ENCODE data around the gene DPF1.

- no peak for TF ChIP-seq CTCF (IDR thresholded peaks at IDR 0.05)
- TF ChIP-seq POLR2A (IDR thresholded peaks at IDR 0.05), result no peak
These were observed 20.8 kb downstream of the DPF1 start for GRCh38 chr19:38203197-38203596.

All from uterus (tissue), 2 donors.